ENCODE results near the gene UTP14C.

The UTP14C gene, protein sequence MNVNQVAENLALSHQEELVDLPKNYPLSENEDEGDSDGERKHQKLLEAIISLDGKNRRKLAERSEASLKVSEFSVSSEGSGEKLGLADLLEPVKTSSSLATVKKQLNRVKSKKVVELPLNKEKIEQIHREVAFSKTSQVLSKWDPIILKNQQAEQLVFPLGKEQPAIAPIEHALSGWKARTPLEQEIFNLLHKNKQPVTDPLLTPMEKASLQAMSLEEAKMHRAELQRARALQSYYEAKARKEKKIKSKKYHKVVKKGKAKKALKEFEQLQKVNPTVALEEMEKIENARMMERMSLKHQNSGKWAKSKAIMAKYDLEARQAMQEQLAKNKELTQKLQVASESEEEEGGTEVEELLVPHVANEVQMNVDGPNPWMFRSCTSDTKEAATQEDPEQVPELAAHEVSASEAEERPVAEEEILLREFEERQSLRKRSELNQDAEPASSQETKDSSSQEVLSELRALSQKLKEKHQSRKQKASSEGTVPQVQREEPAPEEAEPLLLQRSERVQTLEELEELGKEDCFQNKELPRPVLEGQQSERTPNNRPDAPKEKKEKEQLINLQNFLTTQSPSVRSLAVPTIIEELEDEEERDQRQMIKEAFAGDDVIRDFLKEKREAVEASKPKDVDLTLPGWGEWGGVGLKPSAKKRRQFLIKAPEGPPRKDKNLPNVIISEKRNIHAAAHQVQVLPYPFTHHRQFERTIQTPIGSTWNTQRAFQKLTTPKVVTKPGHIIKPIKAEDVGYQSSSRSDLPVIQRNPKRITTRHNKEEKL

DNA sequence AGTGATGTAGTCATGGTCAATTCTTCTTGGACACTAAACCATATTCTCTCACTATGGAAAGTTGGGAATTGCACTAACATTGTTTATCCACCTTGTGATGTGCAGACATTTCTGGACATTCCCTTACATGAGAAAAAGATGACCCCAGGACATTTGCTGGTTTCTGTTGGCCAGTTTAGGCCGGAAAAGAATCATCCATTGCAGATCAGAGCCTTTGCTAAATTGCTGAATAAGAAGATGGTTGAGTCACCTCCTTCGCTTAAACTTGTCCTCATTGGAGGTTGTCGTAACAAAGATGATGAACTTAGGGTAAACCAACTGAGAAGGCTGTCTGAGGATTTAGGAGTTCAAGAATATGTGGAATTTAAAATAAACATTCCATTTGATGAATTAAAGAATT is at the start of gene UTP14C:
TSS of gene UTP14C (plus strand) at position 211 of the 400 bp plus-strand sequence. CDS start 4,114 bp downstream, outside the sequence.
- DNase-seq (ENCODE audit: low spot score), result no peak

DNA sequence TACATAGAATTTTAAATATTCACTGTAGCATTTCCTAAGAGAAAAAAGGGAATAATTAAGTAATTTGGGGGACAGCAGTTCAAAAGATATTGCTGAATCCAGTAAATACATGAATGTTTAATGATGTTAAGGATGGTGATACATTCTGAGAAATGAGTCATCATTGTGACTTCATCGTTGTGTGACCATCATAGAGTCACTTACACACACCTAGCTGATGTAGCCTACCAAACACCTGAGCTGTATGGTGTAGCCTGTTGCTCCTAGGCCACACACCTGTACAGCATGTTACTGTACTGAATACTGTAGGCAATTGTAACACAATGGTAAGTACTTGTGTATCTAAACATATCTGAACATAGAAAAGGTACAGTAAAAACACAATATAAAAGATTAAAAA is 48.1 kb upstream of the UTP14C start:
- DNase-seq (ENCODE audit: low spot score), result no peak
- TF ChIP-seq, protein P1, sequence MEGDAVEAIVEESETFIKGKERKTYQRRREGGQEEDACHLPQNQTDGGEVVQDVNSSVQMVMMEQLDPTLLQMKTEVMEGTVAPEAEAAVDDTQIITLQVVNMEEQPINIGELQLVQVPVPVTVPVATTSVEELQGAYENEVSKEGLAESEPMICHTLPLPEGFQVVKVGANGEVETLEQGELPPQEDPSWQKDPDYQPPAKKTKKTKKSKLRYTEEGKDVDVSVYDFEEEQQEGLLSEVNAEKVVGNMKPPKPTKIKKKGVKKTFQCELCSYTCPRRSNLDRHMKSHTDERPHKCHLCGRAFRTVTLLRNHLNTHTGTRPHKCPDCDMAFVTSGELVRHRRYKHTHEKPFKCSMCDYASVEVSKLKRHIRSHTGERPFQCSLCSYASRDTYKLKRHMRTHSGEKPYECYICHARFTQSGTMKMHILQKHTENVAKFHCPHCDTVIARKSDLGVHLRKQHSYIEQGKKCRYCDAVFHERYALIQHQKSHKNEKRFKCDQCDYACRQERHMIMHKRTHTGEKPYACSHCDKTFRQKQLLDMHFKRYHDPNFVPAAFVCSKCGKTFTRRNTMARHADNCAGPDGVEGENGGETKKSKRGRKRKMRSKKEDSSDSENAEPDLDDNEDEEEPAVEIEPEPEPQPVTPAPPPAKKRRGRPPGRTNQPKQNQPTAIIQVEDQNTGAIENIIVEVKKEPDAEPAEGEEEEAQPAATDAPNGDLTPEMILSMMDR (IDR thresholded peaks at IDR 0.05; ENCODE audit: extremely low read depth, missing control alignments), result no peak

More for the DNA sequence above, at the start of gene UTP14C:
- TF ChIP-seq, protein P1 (IDR thresholded peaks at IDR 0.05; ENCODE audit: extremely low read depth, missing control alignments), result no peak

DNA sequence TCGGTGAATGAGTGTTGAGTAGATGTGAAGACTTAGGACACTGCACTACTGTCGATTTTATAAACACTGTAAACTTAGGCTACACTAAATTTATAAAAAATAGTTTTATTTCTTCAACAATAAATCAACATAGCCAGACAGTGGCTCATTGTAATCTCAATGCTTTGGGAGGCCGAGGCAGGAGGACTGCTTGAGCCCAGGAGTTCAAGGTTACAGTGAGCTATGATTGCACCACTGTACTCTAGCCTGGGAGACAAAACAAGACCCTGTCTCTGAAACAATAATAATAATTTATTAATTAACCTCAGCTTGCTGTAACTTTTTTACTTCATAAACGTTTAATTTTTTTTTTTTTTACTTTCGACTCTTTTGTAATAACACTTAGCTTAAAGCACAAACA is 47.6 kb upstream of the UTP14C start:
- DNase-seq (ENCODE audit: low spot score), result no peak
- TF ChIP-seq, protein P1 (IDR thresholded peaks at IDR 0.05; ENCODE audit: extremely low read depth, missing control alignments), result no peak

DNA sequence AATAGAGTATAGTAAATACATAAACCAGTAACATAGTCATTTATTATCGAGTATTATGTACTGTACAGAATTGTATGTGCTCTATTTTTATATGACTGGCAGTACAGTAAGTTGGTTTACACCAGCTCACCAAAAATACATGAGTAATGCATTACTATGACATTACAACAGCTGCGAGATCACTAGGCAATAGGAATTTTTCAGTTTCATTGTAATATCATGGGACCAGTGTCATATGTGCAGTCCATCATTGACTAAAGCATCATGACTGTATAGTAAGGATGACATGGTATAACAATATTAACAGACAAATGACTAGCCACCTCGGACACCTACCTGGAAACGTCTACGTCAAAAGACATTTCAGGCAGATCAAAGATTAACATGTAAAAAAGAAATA is 46.9 kb upstream of the UTP14C start:
- DNase-seq (ENCODE audit: low spot score), result no peak
- TF ChIP-seq, protein P1 (IDR thresholded peaks at IDR 0.05; ENCODE audit: extremely low read depth, missing control alignments), result no peak

DNA sequence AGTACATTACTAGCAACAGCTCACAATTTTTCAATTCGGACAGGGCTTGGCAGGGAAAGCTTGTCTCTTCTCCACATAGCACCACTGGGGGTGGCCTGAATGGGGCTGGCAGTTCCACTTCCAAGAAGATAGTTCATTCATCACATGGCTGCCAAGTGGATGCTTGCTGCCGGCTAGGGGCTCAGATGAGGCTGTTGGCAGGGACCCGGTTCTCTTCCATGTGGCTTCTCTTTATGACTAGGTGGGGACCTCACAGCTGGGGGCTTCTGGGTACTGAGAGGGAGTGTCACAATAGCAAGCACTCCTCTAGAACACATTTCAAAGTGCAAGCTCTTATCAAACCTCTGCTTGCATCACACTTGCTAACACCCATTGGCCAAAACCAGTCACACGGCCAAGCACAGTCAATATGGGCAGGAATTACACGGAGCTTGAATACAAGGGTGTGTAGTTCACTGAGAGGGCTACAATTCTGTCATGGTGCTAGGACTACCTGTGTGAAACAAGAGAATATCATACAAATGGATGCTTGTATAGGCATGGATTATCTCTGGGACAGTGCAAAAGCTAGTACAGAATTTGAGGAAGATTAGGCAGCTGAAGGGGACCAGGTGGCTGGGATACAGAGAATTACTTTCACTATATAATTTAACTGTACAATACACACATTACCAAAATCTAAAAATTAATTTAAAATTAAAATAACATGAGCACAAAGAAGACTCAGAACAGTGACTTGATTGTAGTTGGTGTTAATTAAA is 45.5 kb upstream of the UTP14C start:
- no peak for DNase-seq (ENCODE audit: low spot score)
- TF ChIP-seq, protein P1 (IDR thresholded peaks at IDR 0.05; ENCODE audit: extremely low read depth, missing control alignments), result no peak

DNA sequence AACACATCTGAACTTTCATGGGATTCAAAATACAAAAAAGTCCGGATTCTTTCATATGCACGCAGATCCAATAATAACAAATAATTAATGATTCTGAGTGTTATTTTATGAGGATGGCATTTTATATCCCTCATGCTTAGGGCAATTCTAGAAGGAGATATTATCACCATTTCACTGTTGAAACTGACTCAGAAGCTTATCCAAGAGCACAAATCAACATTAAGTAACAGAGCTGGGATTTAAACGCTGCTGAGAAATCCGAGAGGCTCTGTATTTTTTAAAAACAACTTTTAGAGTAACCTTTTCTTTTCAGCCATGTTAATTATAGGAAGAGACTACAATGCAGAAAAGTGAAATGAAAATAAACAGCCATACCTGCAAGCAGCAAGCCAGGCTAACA is 43.6 kb upstream of the UTP14C start:
- TF ChIP-seq, protein P1 (IDR thresholded peaks at IDR 0.05; ENCODE audit: extremely low read depth, missing control alignments), result no peak
- no peak for DNase-seq (ENCODE audit: low spot score)

All from GM20000 (cell line).